Measurements from ENCODE around the gene ADH5. TPM values are rescaled to one million over a fixed set of nuclear protein-coding genes. Genes with fewer than 3 reads are reported as not detected.
"Not testable (repeated sequence)": the region's sequence is repeated elsewhere in the genome, so short reads cannot be mapped to it uniquely, and the experiment has no call there.

The ADH5 gene
- polyA plus RNA-seq (2013, experiment 1 of 2) = 223 TPM
- 227 TPM for polyA plus RNA-seq (2013, experiment 2 of 2)

- peaks cover 32% of the 10 kb centered on the region for H3K36me3 ChIP-seq (ENCODE audit: control insufficient read depth, insufficient read depth, low read length)
- peak within 1 kb of the TSS; percentile 85 for H3K4me3 ChIP-seq (ENCODE audit: extremely low read depth, insufficient read depth, low read length, poor library complexity, severe bottlenecking)
- peaks cover 19% of the 10 kb centered on the region for H3K4me1 ChIP-seq (ENCODE audit: control insufficient read depth, insufficient read depth, low read length, poor library complexity, severe bottlenecking)
- peak within 1 kb of the TSS; percentile 88 for H3K27ac ChIP-seq (ENCODE audit: low read depth, low read length, severe bottlenecking)
- H3K9me3 ChIP-seq (ENCODE audit: control insufficient read depth, low read length) = no peaks in the 10 kb centered on the region
- 0% methylated on average over 26 to 32 of the region's 53 CpGs for WGBS, 2 experiments (ENCODE audit: insufficient coverage in 2 of 2)
These were observed at the start of gene ADH5 for GRCh38 chr4:99088481-99089365. TSS of gene ADH5 (minus strand) at chr4:99088788. CDS start at chr4:99088700, 88 bp downstream.

DNA sequence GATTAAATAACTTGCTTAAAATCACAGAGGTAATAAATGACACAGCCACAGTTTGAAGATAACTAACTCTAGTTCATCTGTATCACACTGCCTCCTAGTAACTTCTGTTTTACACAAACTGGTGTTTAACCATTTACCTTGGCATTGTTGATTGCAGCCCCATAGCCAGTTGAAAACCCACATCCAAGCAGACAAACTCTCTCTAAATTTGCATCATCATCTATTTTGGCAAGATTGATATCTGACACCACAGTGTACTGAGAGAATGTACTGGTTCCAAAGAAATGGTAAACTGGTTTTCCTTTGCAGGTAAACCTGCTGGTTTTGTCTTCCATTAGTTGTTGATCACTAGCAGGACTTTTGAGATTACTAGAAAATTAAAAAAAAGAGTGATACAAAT lies 47.7 kb upstream of the ADH5 start:
- no peaks in the 10 kb centered on the region for H3K9me3 ChIP-seq (ENCODE audit: control insufficient read depth, low read length)
- H3K4me1 ChIP-seq (ENCODE audit: control insufficient read depth, insufficient read depth, low read length, poor library complexity, severe bottlenecking) = no peaks in the 10 kb centered on the region
- H3K27ac ChIP-seq (ENCODE audit: low read depth, low read length, severe bottlenecking) = no peak overlapping the region
- no peak overlapping the region for H3K4me3 ChIP-seq (ENCODE audit: extremely low read depth, insufficient read depth, low read length, poor library complexity, severe bottlenecking)
- no peaks in the 10 kb centered on the region for H3K36me3 ChIP-seq (ENCODE audit: control insufficient read depth, insufficient read depth, low read length)

DNA sequence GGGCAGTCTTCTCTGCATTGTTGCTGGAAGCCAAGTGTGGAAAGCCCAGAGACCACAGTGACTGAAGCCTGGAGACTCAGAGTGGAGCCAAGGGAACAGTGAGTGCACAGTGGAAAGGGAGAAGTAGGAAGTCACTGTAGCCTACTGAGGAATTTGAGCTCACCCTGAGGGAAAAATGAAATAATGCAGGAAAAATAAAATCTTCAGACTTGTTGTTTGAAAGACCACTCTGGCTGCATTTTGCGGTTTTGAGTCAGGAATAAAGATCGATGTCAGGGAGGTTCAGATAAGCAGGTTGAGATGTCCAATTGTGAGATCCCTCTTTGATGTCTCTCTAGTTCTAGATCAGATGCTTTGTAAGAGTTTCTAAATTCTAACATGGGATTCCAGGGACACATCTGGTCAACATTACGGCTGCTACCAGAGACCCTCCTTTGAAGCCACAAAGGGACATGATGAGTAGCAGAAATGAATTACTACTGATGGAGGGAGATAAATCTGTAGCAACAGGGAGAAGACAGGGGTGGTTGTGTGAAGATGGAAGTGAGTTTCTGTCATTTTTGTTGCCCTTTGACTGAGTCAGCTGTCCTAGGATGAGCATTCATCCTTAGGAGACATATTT lies 47.1 kb upstream of the ADH5 start:
- WGBS, 2 experiments (ENCODE audit: insufficient coverage in 2 of 2) = 63 to 64% methylated on average over 3 of the region's 3 CpGs
- H3K9me3 ChIP-seq (ENCODE audit: control insufficient read depth, low read length) = no peaks in the 10 kb centered on the region
- no peak overlapping the region for H3K4me3 ChIP-seq (ENCODE audit: extremely low read depth, insufficient read depth, low read length, poor library complexity, severe bottlenecking)
- no peaks in the 10 kb centered on the region for H3K4me1 ChIP-seq (ENCODE audit: control insufficient read depth, insufficient read depth, low read length, poor library complexity, severe bottlenecking)
- no peak overlapping the region for H3K27ac ChIP-seq (ENCODE audit: low read depth, low read length, severe bottlenecking)
- no peaks in the 10 kb centered on the region for H3K36me3 ChIP-seq (ENCODE audit: control insufficient read depth, insufficient read depth, low read length)

DNA sequence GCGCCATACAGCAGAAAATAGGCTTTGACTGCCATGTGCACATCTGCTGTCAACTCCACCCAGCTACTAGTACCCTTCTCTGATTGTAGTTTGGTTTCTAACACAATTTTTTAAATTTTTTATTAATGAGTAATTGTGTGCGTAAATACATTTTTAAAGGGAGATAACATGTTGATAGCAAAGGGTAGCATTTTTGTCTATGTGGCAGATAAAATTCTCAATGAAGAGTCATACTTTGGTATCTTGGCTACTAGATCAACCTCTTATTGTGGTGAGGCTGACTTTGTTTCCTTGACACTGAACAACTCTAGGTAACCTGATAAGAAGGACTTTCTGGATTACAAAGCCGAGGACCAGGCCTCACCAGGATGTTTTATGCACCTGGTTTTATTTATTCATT lies 46.0 kb upstream of the ADH5 start:
- H3K9me3 ChIP-seq (ENCODE audit: control insufficient read depth, low read length) = no peaks in the 10 kb centered on the region
- H3K36me3 ChIP-seq (ENCODE audit: control insufficient read depth, insufficient read depth, low read length) = no peaks in the 10 kb centered on the region
- no peak overlapping the region for H3K27ac ChIP-seq (ENCODE audit: low read depth, low read length, severe bottlenecking)
- H3K4me1 ChIP-seq (ENCODE audit: control insufficient read depth, insufficient read depth, low read length, poor library complexity, severe bottlenecking) = no peaks in the 10 kb centered on the region
- H3K4me3 ChIP-seq (ENCODE audit: extremely low read depth, insufficient read depth, low read length, poor library complexity, severe bottlenecking) = no peak overlapping the region
- WGBS, 2 experiments (ENCODE audit: insufficient coverage in 2 of 2) = 85 to 88% methylated on average over 1 to 2 of the region's 3 CpGs

- no peak overlapping the region for H3K27ac ChIP-seq (ENCODE audit: low read depth, low read length, severe bottlenecking)
- WGBS, 2 experiments (ENCODE audit: insufficient coverage in 2 of 2) = no CpG with 5 or more reads among the region's 2 CpGs
- H3K4me1 ChIP-seq (ENCODE audit: control insufficient read depth, insufficient read depth, low read length, poor library complexity, severe bottlenecking) = no peaks in the 10 kb centered on the region
- H3K9me3 ChIP-seq (ENCODE audit: control insufficient read depth, low read length) = no peaks in the 10 kb centered on the region
- no peak overlapping the region for H3K4me3 ChIP-seq (ENCODE audit: extremely low read depth, insufficient read depth, low read length, poor library complexity, severe bottlenecking)
- no peaks in the 10 kb centered on the region for H3K36me3 ChIP-seq (ENCODE audit: control insufficient read depth, insufficient read depth, low read length)
These were observed 42.8 kb upstream of the ADH5 start for GRCh38 chr4:99131378-99131777.

DNA sequence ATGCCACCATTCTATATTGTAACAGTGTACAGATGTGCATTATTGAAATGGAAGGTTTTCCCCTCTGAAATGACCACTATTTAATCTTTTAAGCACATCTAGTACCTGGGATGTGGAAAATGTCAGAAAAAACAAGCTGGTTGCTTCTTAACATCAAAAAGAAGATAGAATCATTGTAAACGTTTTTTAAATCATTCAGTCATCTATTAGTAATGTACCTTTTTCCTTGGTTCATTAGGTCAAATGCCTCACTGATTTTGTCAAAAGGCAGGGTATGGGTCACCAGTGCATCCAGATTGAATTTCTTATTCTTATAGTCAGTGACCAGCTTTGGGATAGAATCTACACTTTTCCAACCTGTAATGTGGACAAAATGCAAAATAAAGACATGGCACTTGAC lies 37.8 kb upstream of the ADH5 start:
- H3K27ac ChIP-seq (ENCODE audit: low read depth, low read length, severe bottlenecking) = no peak overlapping the region

GRCh38 chr4:99121008-99121407 lies 32.4 kb upstream of the ADH5 start:
- Histone ChIP-seq H3K4me1 (ENCODE audit: control insufficient read depth, insufficient read depth, low read length, poor library complexity, severe bottlenecking) (no peaks in the 10 kb centered on the region), H3K9me3 (ENCODE audit: control insufficient read depth, low read length) (no peaks in the 10 kb centered on the region), H3K4me3 (ENCODE audit: extremely low read depth, insufficient read depth, low read length, poor library complexity, severe bottlenecking) (no peak overlapping the region), H3K27ac (ENCODE audit: low read depth, low read length, severe bottlenecking) (no peak overlapping the region), H3K36me3 (ENCODE audit: control insufficient read depth, insufficient read depth, low read length) (no peaks in the 10 kb centered on the region)
- 79 to 85% methylated on average over 4 of the region's 4 CpGs for WGBS, 2 experiments (ENCODE audit: insufficient coverage in 2 of 2)

More for the DNA sequence above, 37.8 kb upstream of the ADH5 start:
- WGBS, 2 experiments (ENCODE audit: insufficient coverage in 2 of 2) = no CpG with 5 or more reads among the region's 1 CpG
- Histone ChIP-seq H3K4me1 (ENCODE audit: control insufficient read depth, insufficient read depth, low read length, poor library complexity, severe bottlenecking) (no peaks in the 10 kb centered on the region), H3K9me3 (ENCODE audit: control insufficient read depth, low read length) (no peaks in the 10 kb centered on the region), H3K4me3 (ENCODE audit: extremely low read depth, insufficient read depth, low read length, poor library complexity, severe bottlenecking) (no peak overlapping the region), H3K36me3 (ENCODE audit: control insufficient read depth, insufficient read depth, low read length) (no peaks in the 10 kb centered on the region)

DNA sequence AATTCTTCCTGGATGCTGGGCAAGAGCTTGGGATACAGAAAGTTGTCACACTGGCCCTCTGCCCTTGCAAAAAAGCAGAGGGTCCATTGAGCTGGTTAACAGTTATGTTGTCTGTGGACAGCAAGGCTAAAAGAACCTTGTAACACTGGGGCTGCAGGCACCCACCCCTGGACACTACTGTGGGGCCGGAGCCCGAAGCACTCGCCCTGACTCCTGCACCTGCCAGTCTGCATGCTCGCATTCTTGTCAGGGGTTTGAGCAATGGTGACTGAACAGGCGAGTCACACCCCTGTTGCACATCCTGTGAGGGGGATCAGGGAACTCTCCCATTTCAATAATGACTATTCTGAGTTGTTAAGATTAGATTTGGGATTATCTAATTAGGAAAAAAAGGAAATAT lies 31.9 kb upstream of the ADH5 start:
- Histone ChIP-seq H3K4me3 (ENCODE audit: extremely low read depth, insufficient read depth, low read length, poor library complexity, severe bottlenecking) (no peak overlapping the region), H3K9me3 (ENCODE audit: control insufficient read depth, low read length) (no peaks in the 10 kb centered on the region), H3K4me1 (ENCODE audit: control insufficient read depth, insufficient read depth, low read length, poor library complexity, severe bottlenecking) (no peaks in the 10 kb centered on the region), H3K36me3 (ENCODE audit: control insufficient read depth, insufficient read depth, low read length) (no peaks in the 10 kb centered on the region), H3K27ac (ENCODE audit: low read depth, low read length, severe bottlenecking) (no peak overlapping the region)
- WGBS, 2 experiments (ENCODE audit: insufficient coverage in 2 of 2) = 79 to 93% methylated on average over 3 to 5 of the region's 5 CpGs

- no peaks in the 10 kb centered on the region for H3K9me3 ChIP-seq (ENCODE audit: control insufficient read depth, low read length)
- H3K36me3 ChIP-seq (ENCODE audit: control insufficient read depth, insufficient read depth, low read length) = no peaks in the 10 kb centered on the region
- no peak overlapping the region for H3K4me3 ChIP-seq (ENCODE audit: extremely low read depth, insufficient read depth, low read length, poor library complexity, severe bottlenecking)
- H3K4me1 ChIP-seq (ENCODE audit: control insufficient read depth, insufficient read depth, low read length, poor library complexity, severe bottlenecking) = no peaks in the 10 kb centered on the region
- no CpG with 5 or more reads among the region's 9 CpGs for WGBS, 2 experiments (ENCODE audit: insufficient coverage in 2 of 2)
- no peak overlapping the region for H3K27ac ChIP-seq (ENCODE audit: low read depth, low read length, severe bottlenecking)
These were observed 29.5 kb upstream of the ADH5 start for GRCh38 chr4:99117876-99118693.

GRCh38 chr4:99117122-99117841 lies 28.7 kb upstream of the ADH5 start:
- H3K9me3 ChIP-seq (ENCODE audit: control insufficient read depth, low read length); H3K36me3 ChIP-seq (ENCODE audit: control insufficient read depth, insufficient read depth, low read length); H3K4me3 ChIP-seq (ENCODE audit: extremely low read depth, insufficient read depth, low read length, poor library complexity, severe bottlenecking); H3K4me1 ChIP-seq (ENCODE audit: control insufficient read depth, insufficient read depth, low read length, poor library complexity, severe bottlenecking); H3K27ac ChIP-seq (ENCODE audit: low read depth, low read length, severe bottlenecking): not testable (repeated sequence)
- 83 to 86% methylated on average over 11 to 20 of the region's 29 CpGs for WGBS, 2 experiments (ENCODE audit: insufficient coverage in 2 of 2)
